Bladder microvascular endothelial cell (primary cell): Measurements from ENCODE around the gene GAP43. TPM values are rescaled to one million over a fixed set of nuclear protein-coding genes. Genes with fewer than 3 reads are reported as not detected.

Source experiments
- total RNA-seq: library from RNA; depleted of rRNA; stranded (reverse); fragments of >200 nt; gene quantifications from 2 replicates; pipeline ENCODE4 v1.2.3, GENCODE V29; 2014

Gene GAP43, protein sequence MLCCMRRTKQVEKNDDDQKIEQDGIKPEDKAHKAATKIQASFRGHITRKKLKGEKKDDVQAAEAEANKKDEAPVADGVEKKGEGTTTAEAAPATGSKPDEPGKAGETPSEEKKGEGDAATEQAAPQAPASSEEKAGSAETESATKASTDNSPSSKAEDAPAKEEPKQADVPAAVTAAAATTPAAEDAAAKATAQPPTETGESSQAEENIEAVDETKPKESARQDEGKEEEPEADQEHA
- total RNA-seq, result not detected in 2 replicates

DNA sequence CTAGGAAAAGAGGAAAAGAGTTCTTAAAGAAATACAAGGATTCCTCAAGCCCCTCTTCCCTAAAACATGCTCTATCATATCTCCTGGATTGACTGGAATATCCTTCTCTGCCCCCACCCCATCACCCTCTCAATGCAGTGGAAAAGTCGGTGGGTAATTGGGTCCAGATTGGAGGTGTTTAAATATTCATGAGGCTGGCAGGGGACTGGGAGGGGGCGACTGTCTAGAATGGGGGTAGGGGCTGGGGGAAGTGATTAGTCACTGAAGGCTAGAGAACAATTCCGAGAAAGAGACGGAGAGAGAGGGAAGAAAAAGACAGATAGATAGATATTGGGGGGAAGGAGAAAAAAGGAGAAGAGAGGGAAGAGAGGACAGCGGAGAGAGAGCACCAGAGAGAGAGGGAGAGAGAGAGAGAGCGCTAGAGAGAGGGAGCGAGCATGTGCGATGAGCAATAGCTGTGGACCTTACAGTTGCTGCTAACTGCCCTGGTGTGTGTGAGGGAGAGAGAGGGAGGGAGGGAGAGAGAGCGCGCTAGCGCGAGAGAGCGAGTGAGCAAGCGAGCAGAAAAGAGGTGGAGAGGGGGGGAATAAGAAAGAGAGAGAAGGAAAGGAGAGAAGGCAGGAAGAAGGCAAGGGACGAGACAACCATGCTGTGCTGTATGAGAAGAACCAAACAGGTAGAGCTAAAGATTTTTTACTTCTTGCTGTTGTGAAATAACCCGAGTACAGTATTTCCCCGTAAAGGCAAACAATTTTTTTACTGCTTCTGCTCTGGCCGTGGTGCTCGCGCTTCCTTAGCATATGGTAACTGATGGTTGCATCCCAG lies at the start of gene GAP43:
Gene GAP43 (plus strand): TSS at position 467 of the 825 bp plus-strand sequence. CDS start 180 bp downstream, at position 647.

